SHP77 (cell line): ENCODE data around the gene FOXO4.
"Not testable (repeated sequence)": the region's sequence is repeated elsewhere in the genome, so short reads cannot be mapped to it uniquely, and the experiment has no call there.

Experiments used
- DNase-seq, 2 experiments: peaks; one replicate each; lab custom pipeline; 2025; lab: John Stamatoyannopoulos, UW

The FOXO4 gene, protein sequence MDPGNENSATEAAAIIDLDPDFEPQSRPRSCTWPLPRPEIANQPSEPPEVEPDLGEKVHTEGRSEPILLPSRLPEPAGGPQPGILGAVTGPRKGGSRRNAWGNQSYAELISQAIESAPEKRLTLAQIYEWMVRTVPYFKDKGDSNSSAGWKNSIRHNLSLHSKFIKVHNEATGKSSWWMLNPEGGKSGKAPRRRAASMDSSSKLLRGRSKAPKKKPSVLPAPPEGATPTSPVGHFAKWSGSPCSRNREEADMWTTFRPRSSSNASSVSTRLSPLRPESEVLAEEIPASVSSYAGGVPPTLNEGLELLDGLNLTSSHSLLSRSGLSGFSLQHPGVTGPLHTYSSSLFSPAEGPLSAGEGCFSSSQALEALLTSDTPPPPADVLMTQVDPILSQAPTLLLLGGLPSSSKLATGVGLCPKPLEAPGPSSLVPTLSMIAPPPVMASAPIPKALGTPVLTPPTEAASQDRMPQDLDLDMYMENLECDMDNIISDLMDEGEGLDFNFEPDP

GRCh38 chrX:71095555-71095980 is at the start of gene FOXO4:
TSS of gene FOXO4 (plus strand) at chrX:71095851. CDS start at chrX:71096529, 678 bp downstream.
- peak; percentile 40 to 71 for DNase-seq

DNA sequence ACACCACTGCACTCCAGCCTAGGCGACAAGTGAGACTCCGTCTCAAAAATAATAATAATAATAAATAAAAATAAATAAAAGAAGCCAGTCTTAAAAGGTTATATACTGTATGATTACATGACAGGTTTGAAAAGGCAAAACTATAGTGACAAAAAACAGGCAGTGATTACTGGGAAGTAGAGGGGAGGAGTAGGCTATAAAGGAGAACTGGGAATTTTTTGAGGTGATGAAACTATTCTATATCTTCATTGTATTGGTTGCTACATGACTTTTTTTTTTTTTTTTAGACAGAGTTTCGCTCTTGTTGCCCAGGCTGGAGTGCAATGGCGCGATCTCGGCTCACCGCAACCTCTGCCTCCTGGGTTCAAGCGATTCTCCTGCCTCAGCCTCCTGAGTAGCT is 47.8 kb upstream of the FOXO4 start:
- DNase-seq, result not testable (repeated sequence)

DNA sequence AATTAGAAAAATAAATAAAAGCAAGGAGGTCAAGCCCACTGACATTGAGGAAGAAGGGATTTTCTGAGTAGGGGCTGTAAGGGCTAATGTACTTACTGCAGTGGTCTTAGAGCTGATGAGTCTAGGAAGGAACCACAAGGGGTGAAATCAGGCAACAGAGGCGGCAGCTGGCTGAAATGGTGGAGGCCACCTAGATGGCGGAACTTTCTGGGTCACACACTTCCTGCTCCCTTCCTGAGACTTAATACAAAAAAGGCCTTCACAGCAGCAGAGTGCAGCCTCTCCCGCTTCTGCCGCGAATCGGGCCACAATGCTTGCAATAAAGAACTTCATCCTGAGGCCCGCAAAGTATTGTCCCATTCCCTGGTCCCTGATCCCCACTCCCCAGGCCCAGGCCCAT is 42.9 kb upstream of the FOXO4 start:
- no peak for DNase-seq

GRCh38 chrX:71053217-71053621 is 42.4 kb upstream of the FOXO4 start:
- no peak for DNase-seq

GRCh38 chrX:71056867-71057266 is 38.8 kb upstream of the FOXO4 start:
- no peak for DNase-seq

DNA sequence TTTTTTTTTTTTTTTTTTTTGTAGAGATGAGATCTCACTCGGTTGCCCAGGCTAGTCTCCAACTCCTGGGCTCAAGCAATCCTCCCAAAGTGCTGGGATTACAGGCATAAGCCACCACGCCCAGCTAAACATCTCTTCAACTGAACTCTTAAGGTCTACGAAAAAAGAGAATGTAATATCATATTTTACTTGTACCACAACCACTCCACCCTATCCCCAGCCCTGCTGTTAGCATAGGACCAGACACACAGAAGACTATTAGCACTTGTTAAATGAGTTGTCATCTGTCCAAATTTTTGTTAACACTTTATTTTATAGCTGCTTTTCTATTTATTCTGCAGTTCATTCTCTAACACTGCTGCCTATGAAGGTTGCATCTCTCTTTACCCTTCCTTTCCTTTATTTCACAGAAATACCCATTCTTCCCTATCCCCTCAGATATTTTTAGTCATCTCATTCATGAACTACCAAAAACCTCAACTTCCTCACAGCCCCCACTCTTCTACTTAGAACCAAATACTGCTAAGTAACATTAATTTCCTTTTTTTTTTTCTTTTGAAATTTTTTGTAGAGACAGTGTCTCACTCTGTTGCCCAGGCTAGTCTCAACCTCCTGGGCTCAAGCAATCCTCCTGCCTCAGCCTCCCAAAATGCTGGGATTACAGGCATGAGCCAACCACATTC is 37.7 kb upstream of the FOXO4 start:
- no peak for DNase-seq

DNA sequence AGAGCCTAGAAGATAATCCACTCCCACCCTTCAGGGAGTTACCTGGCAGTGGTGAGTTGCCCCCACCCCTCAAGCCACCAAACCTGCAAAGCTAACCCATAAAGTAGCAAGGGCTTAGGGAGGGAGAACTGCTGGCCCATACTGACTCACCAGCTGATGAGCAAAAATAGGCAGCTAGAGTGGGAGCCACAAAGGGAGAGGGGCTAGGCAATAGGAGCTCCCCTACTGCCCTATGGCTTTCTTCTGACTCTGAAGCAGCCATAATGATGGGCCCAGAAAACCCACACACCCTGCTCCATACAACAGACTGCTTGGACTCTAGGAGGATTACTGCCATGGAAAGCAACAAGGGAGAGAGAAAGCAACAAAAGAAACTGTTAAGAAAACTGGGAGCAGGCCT is 35.5 kb upstream of the FOXO4 start:
- DNase-seq, result no peak

GRCh38 chrX:71067089-71067488 is 28.6 kb upstream of the FOXO4 start:
- DNase-seq, result no peak

GRCh38 chrX:71067712-71068043 is 28.0 kb upstream of the FOXO4 start:
- DNase-seq, result no peak

GRCh38 chrX:71068044-71068918 is 27.4 kb upstream of the FOXO4 start, which contains the start of gene SNX12:
TSS of gene SNX12 (minus strand) at chrX:71068334. CDS start at chrX:71068306, 28 bp downstream.
- peak; percentile 82 to 87 for DNase-seq

DNA sequence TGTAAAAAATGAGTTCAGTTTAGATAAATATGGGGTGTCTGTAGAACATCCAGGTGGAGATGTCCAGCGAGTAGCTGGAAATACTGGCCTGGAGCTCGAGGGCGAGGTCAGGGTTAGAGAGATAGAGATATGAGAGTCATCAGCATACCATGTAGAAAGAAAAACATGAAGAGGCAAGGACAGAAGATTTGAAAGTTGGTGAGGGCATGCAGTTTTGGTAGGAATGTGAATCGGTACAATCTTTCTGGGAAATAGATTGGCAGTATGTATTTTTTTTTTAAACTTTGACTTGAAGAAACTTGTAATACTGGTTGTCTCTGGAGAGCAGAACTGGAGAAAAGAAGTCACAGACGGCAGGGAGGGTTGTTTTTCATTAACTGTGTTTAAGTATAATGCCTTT is 25.1 kb upstream of the FOXO4 start:
- DNase-seq, result no peak

- DNase-seq, result no peak
These were observed 14.1 kb upstream of the FOXO4 start for GRCh38 chrX:71081330-71082123.

DNA sequence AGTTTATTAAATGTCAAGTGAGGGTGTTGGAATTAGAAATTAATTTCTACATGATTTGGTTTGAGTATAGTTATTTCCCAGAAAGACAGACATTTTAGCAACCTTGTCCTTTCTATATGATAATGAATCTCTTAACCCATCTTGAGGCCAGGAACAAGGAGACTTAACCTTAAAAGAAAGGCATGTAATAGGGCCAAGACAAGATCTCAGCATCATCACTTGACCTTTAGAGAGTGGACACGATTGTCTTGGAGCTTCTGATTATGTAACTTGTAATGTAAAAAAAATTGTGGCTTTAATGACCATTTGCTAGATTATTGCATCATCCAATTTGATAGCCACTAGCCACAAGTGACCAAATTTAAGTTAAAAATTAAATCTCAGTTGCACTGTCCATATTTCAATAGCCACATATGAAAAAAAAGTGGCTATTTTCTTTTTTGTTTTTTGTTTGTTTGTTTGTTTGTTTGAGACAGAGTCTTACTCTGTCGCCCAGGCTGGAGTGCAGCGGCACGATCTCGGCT is 13.5 kb upstream of the FOXO4 start:
- DNase-seq, result no peak

- DNase-seq, result no peak
These were observed 12.8 kb upstream of the FOXO4 start for GRCh38 chrX:71082822-71083221.

GRCh38 chrX:71085900-71086299 is 9.8 kb upstream of the FOXO4 start:
- DNase-seq, result no peak

GRCh38 chrX:71091263-71091662 is 4.4 kb upstream of the FOXO4 start:
- no peak for DNase-seq

- DNase-seq, result no peak
These were observed 618 bp upstream of the FOXO4 start for GRCh38 chrX:71095033-71095432.

- DNase-seq, result no peak
These were observed 519 bp downstream of the FOXO4 start for GRCh38 chrX:71095981-71096759.

- DNase-seq, result no peak
These were observed 1.0 kb downstream of the FOXO4 start for GRCh38 chrX:71096760-71097032.

DNA sequence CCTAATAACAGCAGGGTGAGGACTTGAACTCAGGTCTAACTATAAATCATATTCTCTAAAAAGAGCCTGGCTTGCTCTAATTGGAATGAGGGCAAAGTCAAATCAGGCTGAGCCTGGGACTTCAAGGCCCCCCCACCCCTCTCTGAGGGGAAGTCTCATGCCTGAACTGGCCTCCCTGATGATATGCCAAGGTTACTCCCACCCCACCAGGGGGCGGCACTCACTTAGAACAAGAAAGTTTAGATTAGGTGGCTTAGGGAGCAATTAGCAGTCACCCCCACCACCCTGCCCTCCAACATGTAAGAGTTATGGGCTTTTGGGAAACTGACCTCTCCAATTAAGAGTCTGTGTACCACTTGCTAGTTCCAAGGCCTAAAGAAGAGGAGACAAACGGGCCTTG is 2.7 kb downstream of the FOXO4 start:
- peak; percentile 2 to 35 for DNase-seq
